Astrocyte (in vitro differentiated cells and primary cell): Measurements from ENCODE around the gene C17orf50. TPM values are rescaled to one million over a fixed set of nuclear protein-coding genes. Genes with fewer than 3 reads are reported as not detected.

Source experiments
- DNase-seq: peaks from one replicate; pipeline ENCODE4 v3.0.0-alpha.2; 2010; ENCODE audit warnings: low read depth
- FAIRE-seq: peaks from 2 replicates; lab custom pipeline; 2011; peaks lifted over from hg19 to GRCh38; lab: Jason Lieb, UNC
- H2AFZ ChIP-seq: 2 replicates; pipeline ENCODE4 v1.6.0; 2012; ENCODE audit warnings: low read depth, low read length, inconsistent platforms
- H3K27ac ChIP-seq: 2 replicates; pipeline ENCODE4 v1.5.1; 2011; ENCODE audit warnings: low read depth, low read length, inconsistent platforms
- H3K27me3 ChIP-seq: 2 replicates; pipeline ENCODE4 v1.6.0; 2011; ENCODE audit warnings: low read length, inconsistent platforms; ENCODE audit not compliant: insufficient read depth
- H3K36me3 ChIP-seq: 2 replicates; pipeline ENCODE4 v1.5.1; 2011; ENCODE audit warnings: low read length, inconsistent platforms; ENCODE audit not compliant: insufficient read depth
- H3K4me1 ChIP-seq: 2 replicates; pipeline ENCODE4 v1.5.1; 2011; ENCODE audit warnings: low read length, inconsistent platforms; ENCODE audit not compliant: insufficient read depth
- H3K4me2 ChIP-seq: 2 replicates; pipeline ENCODE4 v1.6.0; 2012; ENCODE audit warnings: low read length, inconsistent platforms
- H3K4me3 ChIP-seq: 2 replicates; pipeline ENCODE4 v1.5.1; 2011; ENCODE audit warnings: low read depth, mild to moderate bottlenecking, low read length, inconsistent platforms; ENCODE audit not compliant: insufficient read depth
- H3K79me2 ChIP-seq: 2 replicates; pipeline ENCODE4 v1.6.0; 2012; ENCODE audit warnings: mild to moderate bottlenecking, low read length, inconsistent platforms; ENCODE audit not compliant: insufficient read depth
- H3K9ac ChIP-seq: 2 replicates; pipeline ENCODE4 v1.6.0; 2012; ENCODE audit warnings: mild to moderate bottlenecking, low read length, inconsistent platforms
- H3K9me3 ChIP-seq: 2 replicates; pipeline ENCODE4 v1.5.1; 2012; ENCODE audit warnings: low read depth, mild to moderate bottlenecking, low read length, inconsistent platforms; ENCODE audit not compliant: insufficient read depth
- H4K20me1 ChIP-seq: 2 replicates; pipeline ENCODE4 v1.6.0; 2012; ENCODE audit warnings: low read length, inconsistent platforms; ENCODE audit not compliant: insufficient read depth
- H3K27ac Mint-ChIP-seq: one replicate; pipeline ENCODE4 v1.8.0; 2021; ENCODE audit warnings: mild to moderate bottlenecking, mixed read lengths; ENCODE audit not compliant: unreplicated experiment
- H3K27me3 Mint-ChIP-seq: one replicate; pipeline ENCODE4 v1.8.0; 2021; ENCODE audit warnings: low read depth, mixed read lengths; ENCODE audit not compliant: unreplicated experiment
- H3K36me3 Mint-ChIP-seq: one replicate; pipeline ENCODE4 v1.8.0; 2021; ENCODE audit warnings: low read depth, mixed read lengths; ENCODE audit not compliant: unreplicated experiment
- H3K4me1 Mint-ChIP-seq: one replicate; pipeline ENCODE4 v1.8.0; 2021; ENCODE audit warnings: low read depth, mixed read lengths; ENCODE audit not compliant: unreplicated experiment
- H3K4me3 Mint-ChIP-seq: one replicate; pipeline ENCODE4 v1.8.0; 2021; ENCODE audit warnings: mild to moderate bottlenecking, moderate library complexity, mixed read lengths; ENCODE audit not compliant: unreplicated experiment
- H3K9me3 Mint-ChIP-seq: one replicate; pipeline ENCODE4 v1.8.0; 2021; ENCODE audit warnings: mild to moderate bottlenecking, mixed read lengths; ENCODE audit not compliant: unreplicated experiment
- EZH2 ChIP-seq: IDR thresholded peaks from 2 replicates; pipeline ENCODE4 v1.6.1; 2012; ENCODE audit warnings: mild to moderate bottlenecking, low read length, inconsistent platforms; ENCODE audit not compliant: insufficient read depth
- total RNA-seq: library from RNA; stranded (reverse); gene quantifications from 2 replicates; pipeline ENCODE4 v1.2.1, GENCODE V29; 2021
- TF ChIP-seq, protein P1 (sequence below): IDR thresholded peaks from 2 replicates; pipeline ENCODE4 v1.5.1; 2011; ENCODE audit warnings: low read depth, mild to moderate bottlenecking, inconsistent platforms, low read length, moderate library complexity; ENCODE audit not compliant: insufficient read depth

The C17orf50 gene
- total RNA-seq, 1 donor from 2014 or later: not detected

DNA sequence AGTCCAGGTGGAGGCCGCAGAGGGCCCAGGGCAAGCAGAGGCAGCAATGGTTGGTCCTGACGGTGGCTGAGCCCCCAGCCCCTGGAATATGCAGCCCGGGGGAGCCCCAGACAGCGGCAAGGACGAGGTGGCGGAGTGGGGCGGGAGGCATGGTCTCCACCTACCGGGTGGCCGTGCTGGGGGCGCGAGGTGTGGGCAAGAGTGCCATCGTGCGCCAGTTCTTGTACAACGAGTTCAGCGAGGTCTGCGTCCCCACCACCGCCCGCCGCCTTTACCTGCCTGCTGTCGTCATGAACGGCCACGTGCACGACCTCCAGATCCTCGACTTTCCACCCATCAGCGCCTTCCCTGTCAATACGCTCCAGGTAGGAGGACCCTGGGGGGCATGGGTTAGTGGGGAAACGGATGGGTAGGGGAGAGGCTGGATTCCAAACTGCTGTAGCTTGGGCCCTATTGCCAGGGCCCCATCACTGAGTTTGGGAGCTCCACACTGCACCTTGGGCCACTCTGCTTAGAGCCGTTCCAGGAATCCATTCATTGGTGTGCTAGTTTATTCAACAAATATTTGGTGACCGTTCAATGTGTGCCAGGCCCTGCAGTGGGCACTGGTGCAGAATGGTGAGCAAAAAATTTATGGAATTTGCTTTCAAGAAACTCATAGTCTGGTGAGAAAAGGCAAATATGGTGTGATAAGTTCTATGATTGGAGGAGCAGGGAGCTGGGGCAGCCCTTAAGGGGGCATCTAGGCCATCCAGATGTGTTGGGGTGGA, 25.5 kb upstream of the C17orf50 start:
- no peak overlapping the region for H3K4me3 ChIP-seq
- Mint-ChIP-seq H3K27me3 (peaks cover 26% of the 10 kb centered on the region), H3K4me3 (no peak overlapping the region), H3K27ac (no peak overlapping the region), H3K4me1 (peaks cover 14% of the 10 kb centered on the region), H3K9me3 (no peaks in the 10 kb centered on the region), H3K36me3 (peaks cover 13% of the 10 kb centered on the region)
- DNase-seq: no peak
- FAIRE-seq: no peak
- H3K4me2 ChIP-seq: no peak overlapping the region
- no peaks in the 10 kb centered on the region for H3K79me2 ChIP-seq
- no peak overlapping the region for H3K27ac ChIP-seq
- no peak for TF ChIP-seq EZH2
- TF ChIP-seq, protein P1, sequence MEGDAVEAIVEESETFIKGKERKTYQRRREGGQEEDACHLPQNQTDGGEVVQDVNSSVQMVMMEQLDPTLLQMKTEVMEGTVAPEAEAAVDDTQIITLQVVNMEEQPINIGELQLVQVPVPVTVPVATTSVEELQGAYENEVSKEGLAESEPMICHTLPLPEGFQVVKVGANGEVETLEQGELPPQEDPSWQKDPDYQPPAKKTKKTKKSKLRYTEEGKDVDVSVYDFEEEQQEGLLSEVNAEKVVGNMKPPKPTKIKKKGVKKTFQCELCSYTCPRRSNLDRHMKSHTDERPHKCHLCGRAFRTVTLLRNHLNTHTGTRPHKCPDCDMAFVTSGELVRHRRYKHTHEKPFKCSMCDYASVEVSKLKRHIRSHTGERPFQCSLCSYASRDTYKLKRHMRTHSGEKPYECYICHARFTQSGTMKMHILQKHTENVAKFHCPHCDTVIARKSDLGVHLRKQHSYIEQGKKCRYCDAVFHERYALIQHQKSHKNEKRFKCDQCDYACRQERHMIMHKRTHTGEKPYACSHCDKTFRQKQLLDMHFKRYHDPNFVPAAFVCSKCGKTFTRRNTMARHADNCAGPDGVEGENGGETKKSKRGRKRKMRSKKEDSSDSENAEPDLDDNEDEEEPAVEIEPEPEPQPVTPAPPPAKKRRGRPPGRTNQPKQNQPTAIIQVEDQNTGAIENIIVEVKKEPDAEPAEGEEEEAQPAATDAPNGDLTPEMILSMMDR: no peak
- peaks cover 12% of the 10 kb centered on the region for H3K4me1 ChIP-seq
- H3K9me3 ChIP-seq: no peaks in the 10 kb centered on the region
- peaks cover 10% of the 10 kb centered on the region for H3K27me3 ChIP-seq
- no peak overlapping the region for H3K9ac ChIP-seq
- no peak overlapping the region for H2AFZ ChIP-seq
- H3K36me3 ChIP-seq: no peaks in the 10 kb centered on the region
- peaks cover 19% of the 10 kb centered on the region for H4K20me1 ChIP-seq

DNA sequence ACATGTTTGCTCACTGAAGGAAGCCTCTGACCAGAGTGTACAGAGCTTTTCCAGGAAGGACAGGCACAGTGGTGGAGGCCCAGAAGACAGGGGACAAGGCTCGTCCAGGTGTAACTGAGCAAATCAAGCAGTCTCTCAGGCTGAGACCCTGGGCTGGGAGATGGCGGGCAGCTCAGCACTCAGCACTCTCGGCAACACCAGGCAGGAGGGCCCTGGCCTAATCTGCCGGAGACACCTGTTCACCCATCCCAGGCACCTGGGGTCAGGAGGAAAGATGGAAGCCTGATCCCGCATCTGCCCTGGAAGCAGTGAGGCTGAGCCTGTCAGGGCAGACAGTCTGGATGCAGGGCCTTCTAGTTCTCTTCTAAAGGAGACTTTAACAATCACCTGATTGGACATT, 24.5 kb upstream of the C17orf50 start:
- H3K27me3 Mint-ChIP-seq: peaks cover 34% of the 10 kb centered on the region

More for the DNA sequence above, 24.5 kb upstream of the C17orf50 start:
- TF ChIP-seq EZH2: no peak
- TF ChIP-seq, protein P1: no peak
- Histone ChIP-seq H2AFZ (no peak overlapping the region), H3K9me3 (peaks cover 7% of the 10 kb centered on the region), H3K27ac (no peak overlapping the region), H3K79me2 (no peaks in the 10 kb centered on the region), H3K9ac (no peak overlapping the region), H4K20me1 (peaks cover 12% of the 10 kb centered on the region), H3K4me3 (no peak overlapping the region), H3K4me1 (peaks cover 4% of the 10 kb centered on the region), H3K36me3 (no peaks in the 10 kb centered on the region), H3K4me2 (no peak overlapping the region), H3K27me3 (peaks cover 19% of the 10 kb centered on the region)
- FAIRE-seq: no peak
- no peak overlapping the region for H3K27ac Mint-ChIP-seq
- no peak overlapping the region for H3K4me3 Mint-ChIP-seq
- peaks cover 9% of the 10 kb centered on the region for H3K36me3 Mint-ChIP-seq
- no peak for DNase-seq
- no peaks in the 10 kb centered on the region for H3K9me3 Mint-ChIP-seq
- peaks cover 5% of the 10 kb centered on the region for H3K4me1 Mint-ChIP-seq
